Measurements from ENCODE around the gene CADPS2. TPM values are rescaled to one million over a fixed set of nuclear protein-coding genes. Genes with fewer than 3 reads are reported as not detected.

The CADPS2 gene
- total and polyA plus RNA-seq, 4 donors, result 5.6 to 41.1 (median 11.0) TPM

- DNase-seq (ENCODE audit: low spot score), result no peak
- WGBS, result 81% methylated on average over 9 of the region's 9 CpGs
- Histone ChIP-seq H3K9me3 (ENCODE audit: control insufficient read depth in 4 of 4, low read length in 3 of 4) (no peaks in the 10 kb centered on the region), H3K36me3 (ENCODE audit: control insufficient read depth in 4 of 4, insufficient read depth in 3 of 4, low read depth in 1 of 4, low read length in 3 of 4) (no peaks in the 10 kb centered on the region), H3K27ac (ENCODE audit: low read depth in 1 of 2, low read length in 2 of 2) (no peak overlapping the region), H3K4me3 (ENCODE audit: low read depth in 1 of 3, low read length in 3 of 3) (no peak overlapping the region), H3K9ac (ENCODE audit: low read depth in 1 of 2, low read length in 2 of 2) (no peak overlapping the region), H3K27me3 (ENCODE audit: control insufficient read depth in 4 of 4, insufficient read depth in 4 of 4, low read length in 3 of 4) (no peaks in the 10 kb centered on the region), H3K4me1 (ENCODE audit: control insufficient read depth in 4 of 4, insufficient read depth in 4 of 4, low read length in 3 of 4) (no peaks in the 10 kb centered on the region)
- TF ChIP-seq REST (IDR thresholded peaks at IDR 0.05) (no peak), GABPA (IDR thresholded peaks at IDR 0.05 in 1 of 2, conservative IDR thresholded peaks at IDR 0.05 in 1 of 2) (no peak), YY1 (IDR thresholded peaks at IDR 0.05) (no peak), TAF1 (conservative IDR thresholded peaks at IDR 0.05) (no peak), ATF3 (IDR thresholded peaks at IDR 0.05) (no peak), EGR1 (IDR thresholded peaks at IDR 0.05; ENCODE audit: low read depth in 2 of 2) (no peak), RXRA (IDR thresholded peaks at IDR 0.05) (no peak), NR2F2 (IDR thresholded peaks at IDR 0.05) (no peak), FOXA1 (IDR thresholded peaks at IDR 0.05) (no peak)
- TF ChIP-seq, protein P1, sequence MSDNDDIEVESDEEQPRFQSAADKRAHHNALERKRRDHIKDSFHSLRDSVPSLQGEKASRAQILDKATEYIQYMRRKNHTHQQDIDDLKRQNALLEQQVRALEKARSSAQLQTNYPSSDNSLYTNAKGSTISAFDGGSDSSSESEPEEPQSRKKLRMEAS (IDR thresholded peaks at IDR 0.05), result no peak
These were observed 28.6 kb upstream of the CADPS2 start for GRCh38 chr7:122914812-122915211.

GRCh38 chr7:122913608-122914007 is 27.3 kb upstream of the CADPS2 start:
- H3K27ac ChIP-seq (ENCODE audit: low read depth in 1 of 2, low read length in 2 of 2), result no peak overlapping the region
- WGBS, result 85% methylated on average over 15 of the region's 15 CpGs
- H3K27me3 ChIP-seq (ENCODE audit: control insufficient read depth in 4 of 4, insufficient read depth in 4 of 4, low read length in 3 of 4), result no peaks in the 10 kb centered on the region
- no peaks in the 10 kb centered on the region for H3K36me3 ChIP-seq (ENCODE audit: control insufficient read depth in 4 of 4, insufficient read depth in 3 of 4, low read depth in 1 of 4, low read length in 3 of 4)
- H3K9ac ChIP-seq (ENCODE audit: low read depth in 1 of 2, low read length in 2 of 2), result no peak overlapping the region
- H3K9me3 ChIP-seq (ENCODE audit: control insufficient read depth in 4 of 4, low read length in 3 of 4), result no peaks in the 10 kb centered on the region
- no peak for TF ChIP-seq EGR1 (IDR thresholded peaks at IDR 0.05; ENCODE audit: low read depth in 2 of 2)
- TF ChIP-seq FOXA2 (IDR thresholded peaks at IDR 0.05), result no peak
- TF ChIP-seq, protein P2, sequence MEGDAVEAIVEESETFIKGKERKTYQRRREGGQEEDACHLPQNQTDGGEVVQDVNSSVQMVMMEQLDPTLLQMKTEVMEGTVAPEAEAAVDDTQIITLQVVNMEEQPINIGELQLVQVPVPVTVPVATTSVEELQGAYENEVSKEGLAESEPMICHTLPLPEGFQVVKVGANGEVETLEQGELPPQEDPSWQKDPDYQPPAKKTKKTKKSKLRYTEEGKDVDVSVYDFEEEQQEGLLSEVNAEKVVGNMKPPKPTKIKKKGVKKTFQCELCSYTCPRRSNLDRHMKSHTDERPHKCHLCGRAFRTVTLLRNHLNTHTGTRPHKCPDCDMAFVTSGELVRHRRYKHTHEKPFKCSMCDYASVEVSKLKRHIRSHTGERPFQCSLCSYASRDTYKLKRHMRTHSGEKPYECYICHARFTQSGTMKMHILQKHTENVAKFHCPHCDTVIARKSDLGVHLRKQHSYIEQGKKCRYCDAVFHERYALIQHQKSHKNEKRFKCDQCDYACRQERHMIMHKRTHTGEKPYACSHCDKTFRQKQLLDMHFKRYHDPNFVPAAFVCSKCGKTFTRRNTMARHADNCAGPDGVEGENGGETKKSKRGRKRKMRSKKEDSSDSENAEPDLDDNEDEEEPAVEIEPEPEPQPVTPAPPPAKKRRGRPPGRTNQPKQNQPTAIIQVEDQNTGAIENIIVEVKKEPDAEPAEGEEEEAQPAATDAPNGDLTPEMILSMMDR (IDR thresholded peaks at IDR 0.05; ENCODE audit: low read depth, low read length, missing input control), result no peak
- TF ChIP-seq YY1 (IDR thresholded peaks at IDR 0.05), result no peak
- TF ChIP-seq REST (IDR thresholded peaks at IDR 0.05), result no peak
- TF ChIP-seq SP1 (IDR thresholded peaks at IDR 0.05), result no peak
- no peak for TF ChIP-seq RXRA (IDR thresholded peaks at IDR 0.05)
- no peak for TF ChIP-seq RAD21 (IDR thresholded peaks at IDR 0.05)
- TF ChIP-seq JUND (IDR thresholded peaks at IDR 0.05), result no peak
- TF ChIP-seq, protein P1 (IDR thresholded peaks at IDR 0.05), result no peak
- TF ChIP-seq ATF3 (IDR thresholded peaks at IDR 0.05), result no peak
- no peak for TF ChIP-seq FOXA1 (IDR thresholded peaks at IDR 0.05)
- TF ChIP-seq, protein P3, sequence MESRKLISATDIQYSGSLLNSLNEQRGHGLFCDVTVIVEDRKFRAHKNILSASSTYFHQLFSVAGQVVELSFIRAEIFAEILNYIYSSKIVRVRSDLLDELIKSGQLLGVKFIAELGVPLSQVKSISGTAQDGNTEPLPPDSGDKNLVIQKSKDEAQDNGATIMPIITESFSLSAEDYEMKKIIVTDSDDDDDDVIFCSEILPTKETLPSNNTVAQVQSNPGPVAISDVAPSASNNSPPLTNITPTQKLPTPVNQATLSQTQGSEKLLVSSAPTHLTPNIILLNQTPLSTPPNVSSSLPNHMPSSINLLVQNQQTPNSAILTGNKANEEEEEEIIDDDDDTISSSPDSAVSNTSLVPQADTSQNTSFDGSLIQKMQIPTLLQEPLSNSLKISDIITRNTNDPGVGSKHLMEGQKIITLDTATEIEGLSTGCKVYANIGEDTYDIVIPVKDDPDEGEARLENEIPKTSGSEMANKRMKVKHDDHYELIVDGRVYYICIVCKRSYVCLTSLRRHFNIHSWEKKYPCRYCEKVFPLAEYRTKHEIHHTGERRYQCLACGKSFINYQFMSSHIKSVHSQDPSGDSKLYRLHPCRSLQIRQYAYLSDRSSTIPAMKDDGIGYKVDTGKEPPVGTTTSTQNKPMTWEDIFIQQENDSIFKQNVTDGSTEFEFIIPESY (IDR thresholded peaks at IDR 0.05), result no peak
- no peak for TF ChIP-seq TAF1 (conservative IDR thresholded peaks at IDR 0.05)
- no peak for TF ChIP-seq HNF4A (conservative IDR thresholded peaks at IDR 0.05)
- TF ChIP-seq NR2F2 (IDR thresholded peaks at IDR 0.05), result no peak
- TF ChIP-seq HNF4G (IDR thresholded peaks at IDR 0.05), result no peak
- TF ChIP-seq GABPA (IDR thresholded peaks at IDR 0.05 in 1 of 2, conservative IDR thresholded peaks at IDR 0.05 in 1 of 2), result no peak
- no peak for DNase-seq (ENCODE audit: low spot score)
- H3K4me3 ChIP-seq (ENCODE audit: low read depth in 1 of 3, low read length in 3 of 3), result no peak overlapping the region
- H3K4me1 ChIP-seq (ENCODE audit: control insufficient read depth in 4 of 4, insufficient read depth in 4 of 4, low read length in 3 of 4), result no peaks in the 10 kb centered on the region

All from liver (tissue), 9 donors.